Parathyroid adenoma (tissue), 2 donors: Measurements from ENCODE around the gene CDKN2AIP.

Source experiments
- H2AFZ ChIP-seq: fragments of 300-600 bp; sonication (generic); one replicate; pipeline ENCODE4 v1.7.0; 2017; ENCODE audit warnings: antibody characterized with exemption, mild to moderate bottlenecking
- H3K27ac ChIP-seq: fragments of 300-600 bp; sonication (generic); one replicate; pipeline ENCODE4 v1.7.0; 2017
- H3K27me3 ChIP-seq: fragments of 300-600 bp; sonication (generic); one replicate; pipeline ENCODE4 v1.7.0; 2017; ENCODE audit warnings: low read length; ENCODE audit not compliant: control insufficient read depth, insufficient read depth
- H3K36me3 ChIP-seq: fragments of 300-600 bp; sonication (generic); one replicate; pipeline ENCODE4 v1.7.0; 2017; ENCODE audit warnings: low read length; ENCODE audit not compliant: control insufficient read depth, insufficient read depth
- H3K4me1 ChIP-seq: fragments of 300-600 bp; sonication (generic); one replicate; pipeline ENCODE4 v1.7.0; 2017; ENCODE audit warnings: control low read depth
- H3K4me2 ChIP-seq: fragments of 300-600 bp; sonication (generic); one replicate; pipeline ENCODE4 v1.7.0; 2017; ENCODE audit warnings: low read length
- H3K4me3 ChIP-seq: fragments of 300-600 bp; sonication (generic); one replicate; pipeline ENCODE4 v1.7.0; 2017; ENCODE audit warnings: low read depth, low read length
- H3K79me2 ChIP-seq: fragments of 300-600 bp; sonication (generic); one replicate; pipeline ENCODE4 v1.7.0; 2017; ENCODE audit warnings: control low read depth
- H3K9ac ChIP-seq: fragments of 300-600 bp; sonication (generic); one replicate; pipeline ENCODE4 v1.7.0; 2017; ENCODE audit warnings: mild to moderate bottlenecking
- H3K9me3 ChIP-seq: fragments of 300-600 bp; sonication (generic); one replicate; pipeline ENCODE4 v1.7.0; 2017; ENCODE audit warnings: low read length; ENCODE audit not compliant: control insufficient read depth
- TF ChIP-seq, protein P1 (sequence below): fragments of 300-600 bp; sonication (generic); IDR thresholded peaks from one replicate; pipeline ENCODE4 v1.7.0; 2017; ENCODE audit warnings: antibody characterized with exemption, mild to moderate bottlenecking
- donor health status: primary hyperparathyroidism.

CDKN2AIP gene

GRCh38 chr4:183434666-183435190 is 9.7 kb upstream of the CDKN2AIP start:
- TF ChIP-seq, protein P1, sequence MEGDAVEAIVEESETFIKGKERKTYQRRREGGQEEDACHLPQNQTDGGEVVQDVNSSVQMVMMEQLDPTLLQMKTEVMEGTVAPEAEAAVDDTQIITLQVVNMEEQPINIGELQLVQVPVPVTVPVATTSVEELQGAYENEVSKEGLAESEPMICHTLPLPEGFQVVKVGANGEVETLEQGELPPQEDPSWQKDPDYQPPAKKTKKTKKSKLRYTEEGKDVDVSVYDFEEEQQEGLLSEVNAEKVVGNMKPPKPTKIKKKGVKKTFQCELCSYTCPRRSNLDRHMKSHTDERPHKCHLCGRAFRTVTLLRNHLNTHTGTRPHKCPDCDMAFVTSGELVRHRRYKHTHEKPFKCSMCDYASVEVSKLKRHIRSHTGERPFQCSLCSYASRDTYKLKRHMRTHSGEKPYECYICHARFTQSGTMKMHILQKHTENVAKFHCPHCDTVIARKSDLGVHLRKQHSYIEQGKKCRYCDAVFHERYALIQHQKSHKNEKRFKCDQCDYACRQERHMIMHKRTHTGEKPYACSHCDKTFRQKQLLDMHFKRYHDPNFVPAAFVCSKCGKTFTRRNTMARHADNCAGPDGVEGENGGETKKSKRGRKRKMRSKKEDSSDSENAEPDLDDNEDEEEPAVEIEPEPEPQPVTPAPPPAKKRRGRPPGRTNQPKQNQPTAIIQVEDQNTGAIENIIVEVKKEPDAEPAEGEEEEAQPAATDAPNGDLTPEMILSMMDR = no peak
- Histone ChIP-seq H3K27me3 (no peaks in the 10 kb centered on the region), H3K4me1 (no peaks in the 10 kb centered on the region), H3K79me2 (no peaks in the 10 kb centered on the region), H3K9me3 (no peaks in the 10 kb centered on the region), H3K27ac (no peak overlapping the region), H3K4me2 (no peak overlapping the region), H3K36me3 (no peaks in the 10 kb centered on the region), H2AFZ (no peak overlapping the region), H3K9ac (no peak overlapping the region), H3K4me3 (no peak overlapping the region)

DNA sequence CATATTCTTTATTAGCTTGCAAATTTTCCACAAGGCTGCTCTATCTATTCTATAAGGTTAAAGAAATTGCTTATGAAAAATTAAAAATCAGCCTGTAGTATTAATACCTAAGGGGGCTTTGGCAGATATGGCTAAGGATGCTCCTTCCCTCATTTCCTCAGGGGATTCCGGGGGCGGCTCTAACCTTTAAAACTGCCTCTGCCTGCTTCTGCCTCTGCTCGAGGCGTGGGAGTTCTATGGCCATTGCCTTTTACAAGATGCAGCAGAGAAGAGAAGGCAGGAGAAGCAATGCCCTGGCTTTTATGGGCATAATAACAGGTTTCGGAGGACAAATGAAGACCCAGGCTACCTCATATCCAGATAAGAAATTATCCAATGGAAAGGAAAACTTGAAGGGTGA is 8.6 kb upstream of the CDKN2AIP start:
- TF ChIP-seq, protein P1 = no peak
- Histone ChIP-seq H3K9me3 (no peaks in the 10 kb centered on the region), H3K36me3 (no peaks in the 10 kb centered on the region), H3K79me2 (no peaks in the 10 kb centered on the region), H2AFZ (no peak overlapping the region), H3K27ac (no peak overlapping the region), H3K27me3 (no peaks in the 10 kb centered on the region), H3K4me2 (no peak overlapping the region), H3K9ac (no peak overlapping the region), H3K4me3 (no peak overlapping the region), H3K4me1 (no peaks in the 10 kb centered on the region)

DNA sequence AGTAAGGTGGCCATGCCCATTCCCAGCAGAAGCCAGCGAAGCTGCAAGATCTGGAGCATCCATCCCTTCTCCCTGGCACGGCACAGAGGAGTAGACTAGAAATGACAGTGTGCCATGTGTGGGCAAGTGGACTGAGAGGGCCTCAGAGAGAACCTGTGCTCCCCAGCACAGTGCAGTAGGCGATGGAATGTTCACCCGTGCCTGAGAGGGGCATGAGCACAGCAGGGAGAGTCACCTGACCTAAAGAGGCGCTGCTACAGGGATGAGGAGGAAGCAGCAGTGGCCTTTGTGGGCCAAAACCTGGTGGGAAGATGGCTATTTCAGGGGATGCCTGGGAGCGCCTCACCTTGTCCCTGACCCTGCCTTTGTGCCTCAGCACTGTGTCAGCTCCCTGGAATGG is 8.0 kb upstream of the CDKN2AIP start:
- Histone ChIP-seq H3K79me2 (no peaks in the 10 kb centered on the region), H3K27ac (no peak overlapping the region), H3K9me3 (no peaks in the 10 kb centered on the region), H3K4me2 (no peak overlapping the region), H2AFZ (no peak overlapping the region), H3K9ac (no peak overlapping the region), H3K36me3 (no peaks in the 10 kb centered on the region), H3K4me3 (no peak overlapping the region), H3K27me3 (no peaks in the 10 kb centered on the region), H3K4me1 (no peaks in the 10 kb centered on the region)
- TF ChIP-seq, protein P1 = no peak

GRCh38 chr4:183437452-183437851 is 7.0 kb upstream of the CDKN2AIP start:
- Histone ChIP-seq H3K36me3 (no peaks in the 10 kb centered on the region), H3K27ac (no peak overlapping the region), H3K27me3 (no peaks in the 10 kb centered on the region), H3K9me3 (no peaks in the 10 kb centered on the region), H3K9ac (no peak overlapping the region), H3K79me2 (no peaks in the 10 kb centered on the region), H3K4me3 (no peak overlapping the region), H3K4me1 (no peaks in the 10 kb centered on the region), H3K4me2 (no peak overlapping the region), H2AFZ (no peak overlapping the region)
- TF ChIP-seq, protein P1 = no peak

DNA sequence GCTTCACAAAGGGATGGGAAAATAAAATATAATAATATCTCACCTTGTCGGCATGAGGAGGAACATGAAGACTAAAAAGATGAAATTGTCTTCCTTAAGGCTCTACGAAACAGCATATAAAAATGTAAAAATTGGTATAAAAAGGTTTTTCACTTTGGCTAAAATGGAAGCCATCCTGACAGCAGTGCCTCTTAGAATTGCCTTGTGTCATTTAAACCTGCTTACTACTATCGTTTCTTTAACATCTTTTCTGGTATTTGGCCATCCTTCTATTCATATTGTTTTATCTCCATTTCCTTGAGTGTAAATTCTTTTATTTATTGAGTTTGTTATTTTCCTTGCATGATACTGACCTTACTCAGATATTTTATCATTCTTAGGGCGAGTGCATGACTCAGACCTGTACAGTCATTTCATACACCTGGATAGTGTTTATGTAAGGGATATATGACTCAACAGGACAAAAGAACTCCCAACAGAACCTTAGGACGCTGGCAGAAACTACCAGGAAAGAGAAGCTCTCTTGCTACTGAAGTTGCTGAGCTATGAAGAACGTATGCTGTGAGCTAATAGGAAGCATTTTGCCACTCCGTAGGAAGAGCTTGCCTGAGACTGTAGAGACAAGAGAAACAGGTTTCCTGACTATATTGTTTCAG is 5.8 kb upstream of the CDKN2AIP start:
- H3K27ac ChIP-seq = no peak overlapping the region
- no peak overlapping the region for H3K4me3 ChIP-seq
- no peaks in the 10 kb centered on the region for H3K36me3 ChIP-seq
- no peaks in the 10 kb centered on the region for H3K79me2 ChIP-seq
- no peaks in the 10 kb centered on the region for H3K9me3 ChIP-seq
- no peak overlapping the region for H3K4me2 ChIP-seq
- H3K9ac ChIP-seq = no peak overlapping the region
- peaks cover 3% of the 10 kb centered on the region for H3K4me1 ChIP-seq
- TF ChIP-seq, protein P1 = no peak
- H2AFZ ChIP-seq = peak overlapping the region; percentile 28
- H3K27me3 ChIP-seq = no peaks in the 10 kb centered on the region
